ENCODE measurements around the gene ANKRD36.
"Not testable (repeated sequence)": the region's sequence is repeated elsewhere in the genome, so short reads cannot be mapped to it uniquely, and the experiment has no call there.

ANKRD36 gene

DNA sequence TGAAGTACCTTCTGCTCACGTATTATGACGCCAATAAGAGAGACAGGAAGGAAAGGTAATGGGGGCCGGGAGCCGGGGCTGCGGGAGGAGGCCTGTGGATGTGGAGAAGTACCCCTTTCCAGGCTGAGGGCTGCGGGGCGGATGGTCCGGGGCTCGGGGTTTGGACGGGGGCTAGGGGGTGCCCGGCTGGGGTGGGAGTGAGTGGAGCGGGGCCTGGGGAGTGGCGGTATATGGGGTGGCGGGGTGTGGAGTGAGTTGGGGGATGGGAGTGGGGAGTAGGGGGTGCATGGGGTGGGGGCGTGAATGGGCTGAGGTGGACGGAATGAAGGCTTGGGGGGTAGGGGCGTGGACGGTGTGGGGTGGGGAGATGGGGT, 916 bp downstream of the ANKRD36 start:
- not testable (repeated sequence) for DNase-seq

DNA sequence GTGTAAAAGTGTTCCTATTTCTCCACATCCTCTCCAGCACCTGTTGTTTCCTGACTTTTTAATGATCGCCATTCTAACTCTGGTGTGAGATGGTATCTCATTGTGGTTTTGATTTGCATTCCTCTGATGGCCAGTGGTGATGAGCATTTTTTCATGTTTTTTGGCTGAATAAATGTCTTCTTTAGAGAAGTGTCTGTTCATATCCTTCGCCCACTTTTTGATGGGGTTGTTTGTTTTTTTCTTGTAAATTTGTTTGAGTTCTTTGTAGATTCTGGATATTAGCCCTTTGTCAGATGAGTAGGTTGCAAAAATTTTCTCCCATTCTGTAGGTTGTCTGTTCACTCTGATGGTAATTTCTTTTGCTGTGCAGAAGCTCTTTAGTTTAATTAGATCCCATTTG, 16.1 kb downstream of the ANKRD36 start:
- not testable (repeated sequence) for DNase-seq

DNA sequence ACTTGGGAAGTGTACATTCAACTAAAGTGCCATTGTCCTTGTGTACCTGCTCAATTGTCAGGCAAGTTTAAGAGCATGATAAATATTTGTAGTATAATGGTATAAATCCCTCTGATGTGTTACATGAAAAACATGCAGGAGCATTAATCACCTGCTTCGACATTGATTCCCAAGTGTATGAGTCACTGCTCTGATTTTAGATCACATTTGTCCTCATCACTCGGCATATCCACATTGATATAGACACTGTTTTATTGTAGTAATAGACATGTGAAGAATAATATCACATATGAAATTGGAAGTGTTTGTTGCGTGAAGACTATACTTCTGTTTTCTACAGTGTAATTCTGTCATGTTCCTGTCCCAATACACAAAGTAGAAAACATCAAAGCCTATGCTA, 31.1 kb downstream of the ANKRD36 start:
- not testable (repeated sequence) for DNase-seq

DNA sequence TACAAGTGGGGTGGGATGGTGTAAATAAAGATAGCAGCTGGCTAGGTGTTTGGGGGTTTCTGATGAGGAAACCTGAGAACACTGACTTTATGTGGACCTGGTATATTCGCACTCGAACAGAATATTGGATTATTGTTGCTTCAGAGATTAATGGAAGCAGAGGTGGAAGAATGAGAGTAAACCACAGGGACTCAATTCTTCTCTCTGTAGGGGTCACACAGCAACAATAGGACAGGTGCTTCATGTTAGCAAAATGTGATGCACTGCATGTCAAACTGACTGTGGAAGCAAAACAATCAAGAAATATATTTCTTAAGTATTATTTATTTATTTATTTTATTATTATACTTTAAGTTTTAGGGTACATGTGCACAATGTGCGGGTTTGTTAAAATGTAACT, 53.6 kb downstream of the ANKRD36 start:
- DNase-seq, result not testable (repeated sequence)

DNA sequence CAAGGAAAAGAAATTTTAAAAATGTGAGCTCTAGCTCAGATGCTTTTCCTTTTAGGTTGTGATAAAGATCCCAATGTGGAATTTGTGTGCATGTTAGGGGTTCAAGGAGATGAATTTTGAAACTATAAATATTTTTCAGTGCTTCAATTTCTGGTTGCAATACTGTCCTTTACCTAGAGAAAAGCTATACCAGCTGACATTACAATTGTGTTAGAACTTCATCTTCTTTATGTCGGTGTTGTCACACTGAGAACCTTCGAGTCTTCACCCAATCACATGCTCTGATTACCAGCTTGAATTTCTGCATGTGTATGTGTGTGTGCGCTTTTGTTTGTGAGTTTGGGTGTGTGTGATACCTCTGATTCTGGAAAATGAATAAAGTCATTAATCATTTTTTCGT, 55.0 kb downstream of the ANKRD36 start:
- not testable (repeated sequence) for DNase-seq

DNA sequence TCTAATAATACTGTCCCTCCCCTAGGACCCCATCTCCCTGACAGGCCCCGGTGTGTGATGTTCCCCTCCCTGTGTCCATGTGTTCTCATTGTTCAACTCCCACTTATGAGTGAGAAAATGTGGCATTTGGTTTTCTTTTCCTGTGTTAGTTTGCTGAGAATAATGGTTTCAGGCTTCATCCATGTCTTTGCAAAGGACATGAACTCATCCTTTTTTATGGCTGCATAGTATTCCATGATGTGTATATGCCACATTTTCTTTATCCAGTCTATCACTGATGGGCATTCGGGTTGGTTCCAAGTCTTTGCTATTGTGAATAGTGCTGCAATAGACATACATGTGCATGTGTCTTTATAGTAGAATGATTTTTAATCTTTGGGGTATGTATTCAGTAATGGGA, 55.6 kb downstream of the ANKRD36 start:
- not testable (repeated sequence) for DNase-seq

DNA sequence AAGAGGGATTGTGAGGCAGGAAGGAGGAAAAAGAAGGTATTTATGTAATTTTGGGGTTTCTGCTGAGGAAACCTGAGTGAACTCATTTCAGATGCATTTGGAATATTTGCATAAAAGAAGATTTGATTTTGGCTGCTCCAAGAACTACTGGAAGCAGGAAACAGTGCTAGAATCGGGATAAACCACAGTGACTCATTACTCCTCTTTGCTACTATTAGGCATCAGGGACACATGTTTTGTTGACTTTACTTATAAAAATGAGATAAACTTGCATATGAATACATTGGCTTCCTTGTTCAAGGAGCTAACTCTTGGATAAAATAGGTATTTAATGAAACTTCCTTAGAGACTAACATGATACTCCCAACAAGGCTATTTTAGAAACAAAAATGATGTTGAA, 67.4 kb downstream of the ANKRD36 start:
- peak; percentile 44 for DNase-seq

DNA sequence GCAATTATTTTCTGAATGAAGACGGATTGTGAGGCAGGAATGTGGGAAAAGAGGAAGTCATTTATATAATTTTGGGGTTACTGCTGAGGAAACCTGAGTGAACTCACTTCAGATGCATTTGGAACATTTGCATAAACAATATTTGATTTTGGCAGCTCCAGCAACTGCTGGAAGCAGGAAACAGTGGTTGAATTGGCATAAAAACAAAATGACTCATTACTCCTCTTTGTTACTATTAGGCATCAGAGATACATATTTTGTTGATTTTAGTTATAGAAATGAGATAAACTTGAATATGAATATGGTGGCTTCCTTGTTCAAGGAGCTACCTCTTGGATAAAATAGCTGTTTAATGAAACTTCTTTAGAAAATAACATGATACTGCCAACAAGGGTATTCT, 82.4 kb downstream of the ANKRD36 start:
- DNase-seq, result peak; percentile 63

DNA sequence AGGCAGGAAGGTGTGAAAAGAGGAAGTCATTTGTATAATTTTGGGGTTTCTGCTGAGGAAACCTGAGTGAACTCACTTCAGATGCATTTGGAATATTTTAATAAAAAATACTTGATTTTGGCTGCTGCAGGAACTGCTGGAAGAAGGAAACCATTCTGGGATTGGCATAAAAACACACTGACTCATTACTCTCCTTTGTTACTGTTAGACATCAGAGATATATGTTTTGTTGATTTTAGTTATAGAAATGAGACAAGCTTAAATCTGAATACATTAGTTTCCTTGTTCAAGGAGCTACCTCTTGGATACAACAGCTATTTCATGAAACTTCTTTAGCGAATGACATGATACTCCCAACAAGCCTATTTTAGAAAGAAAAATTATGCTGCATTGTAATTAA, 84.3 kb downstream of the ANKRD36 start:
- DNase-seq, result not testable (repeated sequence)

DNA sequence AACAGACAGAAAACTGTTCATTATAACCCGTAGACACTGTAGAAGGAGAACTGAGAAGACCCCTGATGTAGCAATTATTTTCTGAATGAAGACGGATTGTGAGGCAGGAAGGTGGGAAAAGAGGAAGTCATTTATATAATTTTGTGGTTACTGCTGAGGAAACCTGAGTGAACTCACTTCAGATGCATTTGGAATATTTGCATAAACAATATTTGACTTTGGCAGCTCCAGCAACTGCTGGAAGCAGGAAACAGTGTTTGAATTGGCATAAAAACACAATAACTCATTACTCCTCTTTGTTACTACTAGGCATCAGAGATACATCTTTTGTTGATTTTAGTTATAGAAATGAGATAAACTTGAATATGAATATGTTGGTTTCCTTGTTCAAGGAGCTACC, 87.9 kb downstream of the ANKRD36 start:
- peak; percentile 3 for DNase-seq

DNA sequence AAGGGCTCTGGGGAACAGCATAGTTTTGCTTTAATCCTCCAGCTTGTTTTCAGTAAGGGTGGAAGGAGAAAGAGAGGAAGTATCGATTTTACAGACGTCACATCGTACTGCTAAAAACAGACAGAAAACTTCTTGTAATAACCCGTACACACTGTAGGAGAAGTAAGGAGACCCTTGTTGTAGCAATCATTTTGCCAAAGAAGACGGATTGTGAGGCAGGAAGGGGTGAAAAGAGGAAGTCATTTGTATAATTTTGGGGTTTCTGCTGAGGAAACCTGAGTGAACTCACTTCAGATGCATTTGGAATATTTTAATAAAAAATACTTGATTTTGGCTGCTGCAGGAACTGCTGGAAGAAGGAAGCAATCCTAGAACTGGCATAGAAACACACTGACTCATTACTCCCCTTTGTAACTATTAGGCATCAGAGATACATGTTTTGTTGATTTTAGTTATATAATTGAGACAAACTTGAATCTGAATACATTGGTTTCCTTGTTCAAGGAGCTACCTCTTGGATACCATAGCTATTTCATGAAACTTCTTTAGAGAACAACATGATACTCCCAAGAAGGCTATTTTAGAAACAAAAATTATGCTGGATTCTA, 89.8 kb downstream of the ANKRD36 start:
- not testable (repeated sequence) for DNase-seq

DNA sequence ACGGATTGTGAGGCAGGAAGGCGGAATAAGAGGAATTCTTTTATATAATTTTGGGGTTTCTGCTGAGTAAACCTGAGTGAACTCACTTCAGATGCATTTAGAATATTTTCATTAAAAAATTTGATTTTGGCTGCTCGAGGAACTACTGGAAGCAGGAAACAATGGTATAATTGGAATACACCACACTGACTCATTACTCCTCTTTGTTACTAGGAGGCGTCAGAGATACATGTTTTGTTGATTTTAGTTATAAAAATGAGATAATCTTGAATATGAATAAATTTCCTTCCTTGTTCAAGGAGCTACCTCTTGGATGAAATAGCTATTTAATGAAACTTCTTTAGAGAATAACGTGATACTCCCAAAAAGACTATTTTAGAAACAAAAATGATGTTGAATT, 97.4 kb downstream of the ANKRD36 start:
- DNase-seq, result no peak

DNA sequence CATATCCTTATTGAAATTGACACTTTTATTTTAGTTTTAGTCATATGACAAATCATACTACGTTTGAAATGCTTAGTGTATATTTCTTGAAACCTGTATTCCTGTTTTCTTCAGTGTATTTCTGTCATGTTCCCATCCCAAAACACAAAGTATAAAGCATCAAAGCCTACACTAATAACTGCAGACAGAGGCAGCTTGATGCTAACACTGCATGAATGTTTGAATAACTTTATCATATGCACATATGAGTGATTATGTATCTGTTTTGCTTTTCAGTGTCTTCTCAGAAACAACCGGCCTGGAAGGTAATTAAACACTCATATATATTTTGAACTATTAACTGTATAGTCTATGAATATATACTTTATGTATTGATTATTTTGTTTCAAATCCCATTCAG, 102.1 kb downstream of the ANKRD36 start:
- DNase-seq, result not testable (repeated sequence)

DNA sequence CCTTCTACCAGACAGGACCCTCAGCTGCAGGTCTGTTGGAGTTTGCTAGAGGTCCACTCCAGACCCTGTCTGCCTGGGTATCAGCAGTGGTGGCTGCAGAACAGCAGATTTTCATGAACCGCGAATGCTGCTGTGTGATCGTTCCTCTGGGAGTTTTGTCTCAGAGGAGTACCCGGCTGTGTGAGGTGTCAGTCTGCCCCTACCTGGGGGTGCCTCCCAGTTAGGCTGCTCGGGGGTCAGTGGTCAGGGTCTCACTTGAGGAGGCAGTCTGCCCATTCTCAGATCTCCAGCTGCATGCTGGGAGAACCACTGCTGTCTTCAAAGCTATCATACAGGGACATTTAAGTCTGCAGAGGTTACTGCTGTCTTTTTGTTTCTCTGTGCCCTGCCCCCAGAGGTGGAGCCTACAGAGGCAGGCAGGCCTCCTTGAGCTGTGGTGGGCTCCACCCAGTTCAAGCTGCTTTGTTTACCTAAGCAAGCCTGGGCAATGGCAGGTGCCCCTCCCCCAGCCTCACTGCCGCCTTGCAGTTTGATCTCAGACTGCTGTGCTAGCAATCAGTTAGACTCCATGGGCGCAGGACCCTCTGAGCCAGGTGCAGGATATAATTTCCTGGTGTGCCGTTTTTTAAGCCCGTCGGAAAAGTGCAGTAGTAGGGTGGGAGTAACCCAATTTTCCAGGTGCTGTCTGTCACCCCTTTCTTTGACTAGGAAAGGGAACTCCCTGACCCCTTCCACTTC, 118.1 kb downstream of the ANKRD36 start:
- DNase-seq, result not testable (repeated sequence)

DNA sequence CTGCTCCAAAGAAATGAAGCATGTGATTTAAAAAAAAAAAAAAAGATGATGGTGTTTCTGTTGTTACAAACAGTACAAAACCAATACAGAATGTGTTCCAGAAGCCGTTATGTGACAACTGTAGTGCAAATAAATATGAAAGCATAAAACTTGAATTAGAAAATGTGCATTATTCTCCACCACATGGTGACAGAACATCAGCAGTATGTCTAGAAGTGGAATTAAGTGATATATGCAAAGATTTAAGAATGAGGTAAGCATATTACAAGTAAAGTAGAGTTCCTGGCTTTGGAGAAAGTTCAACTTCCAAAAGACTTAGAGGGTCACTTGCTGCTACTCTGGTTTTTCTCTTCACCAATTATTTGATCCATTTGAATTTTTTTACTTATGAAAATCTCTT, 120.0 kb downstream of the ANKRD36 start:
- DNase-seq, result not testable (repeated sequence)

DNA sequence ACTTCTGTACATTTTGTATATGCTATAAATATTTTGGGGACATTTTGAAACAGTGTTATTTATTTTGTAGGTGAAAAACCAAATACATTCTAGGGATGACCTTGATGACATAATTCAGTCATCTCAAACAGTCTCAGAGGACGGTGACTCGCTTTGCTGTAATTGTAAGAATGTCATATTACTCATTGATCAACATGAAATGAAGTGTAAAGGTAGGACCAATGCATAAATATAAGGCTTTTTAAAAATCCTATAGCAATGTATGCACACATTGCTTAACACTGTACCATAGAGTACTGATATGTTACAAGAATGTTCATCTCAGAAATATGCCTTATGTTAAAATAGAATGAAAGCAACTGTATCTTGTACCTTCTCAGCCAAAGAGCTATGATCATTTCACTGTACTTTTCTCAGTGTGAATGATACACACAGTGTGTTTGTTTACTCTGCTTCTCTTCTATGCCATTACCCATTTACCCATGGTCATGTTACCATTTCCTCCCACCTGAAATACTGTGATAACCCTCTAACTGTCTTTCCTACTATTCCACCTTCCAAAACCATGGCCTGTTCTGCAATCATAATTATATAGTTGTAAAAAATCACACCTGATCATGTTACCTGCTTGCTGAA, 120.8 kb downstream of the ANKRD36 start:
- DNase-seq, result not testable (repeated sequence)

DNA sequence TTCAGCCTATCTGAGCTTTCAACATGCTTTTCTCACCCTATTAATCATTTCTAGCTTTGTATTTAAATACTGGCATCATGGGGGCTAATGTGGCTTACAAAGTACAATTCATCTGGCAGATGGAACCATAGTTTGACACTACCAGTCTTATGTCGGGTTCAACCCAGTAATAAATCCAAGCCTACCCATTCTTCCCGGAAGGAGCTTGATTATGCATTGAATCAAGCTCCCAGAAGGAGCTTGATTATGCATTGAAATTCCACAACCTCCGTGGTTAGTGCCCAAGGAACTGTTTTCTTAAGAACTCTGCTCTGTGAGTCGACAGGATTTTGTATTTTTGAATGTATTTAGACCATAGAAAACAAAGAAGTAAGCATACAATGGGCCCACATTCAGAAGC, 148.2 kb downstream of the ANKRD36 start:
- not testable (repeated sequence) for DNase-seq

DNA sequence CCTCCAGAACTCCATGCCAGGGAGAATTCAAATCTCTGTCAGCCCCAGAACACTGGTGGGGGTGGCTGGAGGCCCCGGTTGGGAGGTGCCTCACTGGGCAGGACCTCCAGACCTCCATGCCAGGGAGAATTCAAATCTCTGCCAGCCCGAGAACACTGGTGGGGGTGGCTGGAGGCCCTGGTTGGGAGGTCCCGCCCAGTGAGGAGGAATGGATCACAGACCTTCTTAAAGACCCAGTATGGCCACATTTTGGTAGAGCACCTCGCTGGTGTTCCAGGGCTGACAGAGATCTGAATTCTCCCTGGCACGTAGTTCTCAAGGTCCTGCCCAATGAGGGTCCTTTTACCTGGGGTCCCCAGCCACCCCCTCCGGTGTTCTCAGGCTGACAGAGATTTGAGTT, 153.5 kb downstream of the ANKRD36 start:
- DNase-seq, result not testable (repeated sequence)

DNA sequence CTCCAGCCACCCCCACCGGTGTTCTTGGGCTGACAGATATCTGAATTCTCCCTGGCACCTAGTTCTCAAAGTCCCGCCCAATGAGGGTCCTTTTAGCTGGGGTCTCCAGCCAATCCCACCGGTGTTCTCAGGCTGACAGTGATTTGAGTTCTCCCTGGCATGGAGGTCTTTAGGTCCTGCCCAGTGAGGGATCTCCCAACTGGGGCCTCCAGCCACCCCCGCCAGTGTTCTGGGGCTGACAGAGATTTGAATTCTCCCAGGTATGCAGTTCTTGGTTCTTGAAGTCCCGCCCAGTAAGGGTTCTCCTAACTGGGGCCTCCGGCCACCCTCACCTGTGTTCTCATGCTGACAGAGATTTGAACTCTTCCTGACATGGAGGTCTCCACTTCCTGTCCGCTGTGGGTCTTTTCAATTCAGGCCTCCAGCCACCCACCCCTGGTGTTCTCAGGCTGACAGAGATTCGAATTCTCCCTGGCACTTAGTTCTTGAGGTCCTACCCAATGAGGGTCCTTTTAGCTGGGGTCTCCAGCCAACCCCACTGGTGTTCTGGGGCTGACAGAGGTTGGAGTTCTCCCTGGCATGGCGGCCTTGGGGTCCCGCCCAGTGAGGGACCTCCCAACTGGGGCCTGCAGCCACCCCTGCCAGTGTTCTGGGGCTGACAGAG, 154.6 kb downstream of the ANKRD36 start:
- no peak for DNase-seq

DNA sequence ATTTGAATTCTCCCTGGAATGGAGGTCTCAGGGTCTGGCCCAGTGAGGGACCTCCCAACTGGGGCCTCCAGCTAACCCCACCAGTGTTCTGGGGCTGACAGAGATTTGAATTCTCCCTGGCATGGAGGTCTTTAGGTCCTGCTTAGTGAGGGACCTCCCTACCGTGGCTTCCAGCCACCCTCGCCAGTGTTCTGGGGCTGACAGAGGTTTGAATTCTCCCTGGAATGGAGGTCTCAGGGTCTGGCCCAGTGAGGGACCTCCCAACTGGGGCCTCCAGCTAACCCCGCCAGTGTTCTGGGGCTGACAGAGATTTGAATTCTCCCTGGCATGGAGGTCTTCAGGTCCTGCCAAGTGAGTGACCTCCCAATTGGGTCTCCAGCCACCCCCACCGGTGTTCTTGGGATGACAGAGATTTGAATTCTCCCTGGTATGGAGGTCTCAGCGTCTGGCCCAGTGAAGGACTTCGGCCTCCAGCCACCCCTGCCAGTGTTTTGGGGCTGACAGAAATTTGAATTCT, 155.2 kb downstream of the ANKRD36 start:
- not testable (repeated sequence) for DNase-seq

DNA sequence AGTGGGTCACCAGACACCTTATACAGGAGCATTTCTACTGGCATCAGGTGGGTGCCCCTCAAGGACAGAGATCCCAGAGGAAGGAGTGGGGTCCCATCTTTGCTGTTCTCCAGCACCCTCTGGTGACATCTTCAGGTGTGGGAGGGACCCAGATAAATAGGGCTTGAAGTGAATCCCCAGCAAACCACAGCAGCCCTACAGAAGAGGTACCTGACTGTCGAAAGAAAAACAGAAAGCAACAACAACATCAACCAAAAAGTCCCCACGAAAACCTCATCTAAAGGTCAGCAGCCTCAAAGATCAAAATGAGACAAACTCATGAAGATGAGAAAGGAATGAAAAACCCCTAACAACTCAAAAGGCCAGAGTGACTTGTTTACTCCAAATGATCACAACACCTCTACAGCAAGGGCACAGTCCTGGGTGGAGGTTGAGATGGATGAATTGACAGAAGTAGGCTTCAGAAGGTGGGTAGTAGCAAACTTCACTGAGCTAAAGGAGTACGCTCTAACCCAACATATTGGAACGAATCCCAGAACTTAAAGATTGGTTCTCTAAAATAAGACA, 163.4 kb downstream of the ANKRD36 start:
- not testable (repeated sequence) for DNase-seq

DNA sequence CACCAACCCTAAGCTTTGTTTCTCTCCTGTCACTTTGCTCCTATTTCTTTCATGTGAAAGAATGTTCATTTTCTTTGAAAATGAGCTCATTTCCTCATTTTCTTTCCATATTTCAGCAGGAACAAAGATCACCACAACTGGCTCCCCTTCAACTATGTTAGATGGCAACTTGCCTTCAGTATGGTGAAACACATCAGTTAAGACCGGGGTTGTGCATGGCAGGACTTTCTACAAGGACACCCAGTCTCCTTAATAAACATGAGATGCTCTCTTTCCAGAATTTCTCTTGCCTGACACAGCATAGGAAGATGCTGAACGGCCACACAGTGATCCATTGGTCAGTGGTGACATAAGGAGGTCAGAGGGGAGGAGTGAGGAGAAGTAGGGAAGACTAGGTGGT, 172.2 kb downstream of the ANKRD36 start:
- not testable (repeated sequence) for DNase-seq

DNA sequence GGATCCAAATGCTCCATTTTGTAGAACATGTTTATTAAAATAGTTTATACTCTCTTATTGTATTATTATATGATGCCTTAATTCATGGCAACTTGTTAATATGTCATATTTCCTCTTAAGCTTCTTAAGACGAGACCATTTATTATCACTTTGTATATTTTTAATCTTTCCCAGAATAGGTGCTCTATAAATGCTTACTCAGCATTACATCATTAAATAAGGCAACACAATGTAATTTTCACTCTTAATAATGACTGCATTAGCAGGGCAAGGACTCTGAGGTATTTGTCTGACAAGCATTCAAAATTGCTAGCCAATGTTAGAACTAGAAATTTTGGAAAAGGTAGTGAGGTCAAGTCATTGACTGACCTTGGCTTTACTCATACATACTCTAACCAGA, 180.7 kb downstream of the ANKRD36 start:
- DNase-seq, result not testable (repeated sequence)
